HUES48 (cell line): ENCODE results near the gene LGALS9.
"Not testable (repeated sequence)": the region's sequence is repeated elsewhere in the genome, so short reads cannot be mapped to it uniquely, and the experiment has no call there.

Experiments used
- H3K27ac ChIP-seq: one replicate; pipeline ENCODE4 v1.7.0; 2013; ENCODE audit warnings: low read depth, low read length, inconsistent platforms
- H3K27me3 ChIP-seq: 2 replicates; pipeline ENCODE4 v1.6.1; 2013; ENCODE audit warnings: mild to moderate bottlenecking, low read length; ENCODE audit not compliant: control insufficient read depth, insufficient read depth
- H3K36me3 ChIP-seq: 2 replicates; pipeline ENCODE4 v1.6.1; 2013; ENCODE audit warnings: low read length; ENCODE audit not compliant: control insufficient read depth, insufficient read depth
- H3K4me1 ChIP-seq: 2 replicates; pipeline ENCODE4 v1.6.1; 2013; ENCODE audit warnings: mild to moderate bottlenecking, low read length; ENCODE audit not compliant: control insufficient read depth, insufficient read depth
- H3K4me3 ChIP-seq: 2 replicates; pipeline ENCODE4 v1.5.1; 2013; ENCODE audit warnings: mild to moderate bottlenecking, low read depth, low read length
- H3K9ac ChIP-seq: 2 replicates; pipeline ENCODE4 v1.6.1; 2013; ENCODE audit warnings: mild to moderate bottlenecking, low read depth, low read length, moderate library complexity
- H3K9me3 ChIP-seq: 2 replicates; pipeline ENCODE4 v1.6.1; 2013; ENCODE audit warnings: low read length; ENCODE audit not compliant: control insufficient read depth, insufficient read depth

The LGALS9 gene

DNA sequence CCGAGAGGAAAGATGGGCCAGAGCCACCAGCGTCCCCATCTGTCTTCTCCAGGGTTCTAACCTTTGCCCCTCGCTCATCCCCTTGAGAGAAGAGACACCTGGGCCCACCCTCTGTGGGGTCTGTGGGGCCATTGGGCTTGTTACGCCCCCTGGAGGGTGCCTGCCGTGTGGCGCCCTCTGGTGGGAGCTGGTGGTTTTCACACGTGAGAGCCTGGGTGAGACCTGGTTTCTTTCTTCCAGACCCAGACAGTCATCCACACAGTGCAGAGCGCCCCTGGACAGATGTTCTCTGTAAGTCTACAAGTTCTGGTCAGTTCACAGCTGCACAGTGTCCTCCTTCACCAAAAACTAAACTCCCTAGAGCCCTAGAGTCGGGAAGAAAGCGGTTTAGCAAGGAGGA is 14.6 kb downstream of the LGALS9 start:
- not testable (repeated sequence) for H3K4me1 ChIP-seq, H3K9ac ChIP-seq, H3K4me3 ChIP-seq, H3K27ac ChIP-seq, H3K27me3 ChIP-seq, H3K9me3 ChIP-seq, H3K36me3 ChIP-seq

DNA sequence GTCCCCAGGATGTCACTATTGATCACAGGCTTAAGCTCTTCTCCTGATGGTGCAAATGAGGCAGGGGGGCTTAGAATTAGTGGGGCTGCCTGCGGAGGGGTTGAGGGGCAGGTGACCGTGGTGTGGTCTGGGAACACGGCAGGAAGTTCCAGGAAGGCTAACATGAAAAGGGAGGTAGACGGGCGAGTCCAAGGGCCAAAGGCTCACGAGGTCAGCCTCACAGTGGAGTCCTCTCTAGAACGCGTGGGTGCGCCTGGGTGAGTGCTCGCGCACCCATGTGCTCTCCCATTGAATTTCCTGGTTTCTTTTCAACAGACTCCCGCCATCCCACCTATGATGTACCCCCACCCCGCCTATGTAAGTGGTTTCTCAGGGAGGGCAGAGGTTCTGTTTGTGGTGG is 15.2 kb downstream of the LGALS9 start:
- Histone ChIP-seq H3K9me3 (no peaks in the 10 kb centered on the region), H3K36me3 (no peaks in the 10 kb centered on the region), H3K27ac (no peak overlapping the region), H3K4me1 (no peaks in the 10 kb centered on the region), H3K9ac (no peak overlapping the region), H3K27me3 (no peaks in the 10 kb centered on the region), H3K4me3 (no peak overlapping the region)

DNA sequence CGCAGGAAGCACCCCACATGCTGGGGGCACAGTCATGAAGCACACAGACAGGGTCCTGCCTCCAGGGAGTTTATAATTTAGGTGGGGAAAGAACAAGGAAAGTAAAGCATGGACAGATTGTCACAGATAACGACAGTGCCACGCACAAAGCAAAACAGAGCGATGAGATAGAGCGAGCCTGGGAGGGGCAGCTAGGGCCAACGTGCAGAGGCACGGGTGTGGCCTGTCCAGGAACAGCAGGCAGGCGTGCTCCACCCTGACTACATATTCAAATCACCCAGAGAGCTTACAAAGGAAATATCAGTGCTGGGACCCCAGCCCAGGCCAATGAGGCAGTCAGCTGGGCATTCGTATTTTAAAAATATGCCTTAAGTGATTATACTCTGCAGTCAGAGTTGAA is 16.8 kb downstream of the LGALS9 start:
- Histone ChIP-seq H3K36me3 (no peaks in the 10 kb centered on the region), H3K9me3 (no peaks in the 10 kb centered on the region), H3K9ac (no peak overlapping the region), H3K27me3 (no peaks in the 10 kb centered on the region), H3K4me3 (no peak overlapping the region), H3K4me1 (no peaks in the 10 kb centered on the region), H3K27ac (no peak overlapping the region)

DNA sequence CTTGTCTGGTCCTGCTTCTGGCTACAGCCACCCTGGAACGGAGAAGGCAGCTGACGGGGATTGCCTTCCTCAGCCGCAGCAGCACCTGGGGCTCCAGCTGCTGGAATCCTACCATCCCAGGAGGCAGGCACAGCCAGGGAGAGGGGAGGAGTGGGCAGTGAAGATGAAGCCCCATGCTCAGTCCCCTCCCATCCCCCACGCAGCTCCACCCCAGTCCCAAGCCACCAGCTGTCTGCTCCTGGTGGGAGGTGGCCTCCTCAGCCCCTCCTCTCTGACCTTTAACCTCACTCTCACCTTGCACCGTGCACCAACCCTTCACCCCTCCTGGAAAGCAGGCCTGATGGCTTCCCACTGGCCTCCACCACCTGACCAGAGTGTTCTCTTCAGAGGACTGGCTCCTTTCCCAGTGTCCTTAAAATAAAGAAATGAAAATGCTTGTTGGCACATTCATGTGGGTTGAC is 18.2 kb downstream of the LGALS9 start:
- H3K4me3 ChIP-seq, H3K27ac ChIP-seq, H3K4me1 ChIP-seq, H3K27me3 ChIP-seq, H3K9me3 ChIP-seq, H3K9ac ChIP-seq, H3K36me3 ChIP-seq: not testable (repeated sequence)

DNA sequence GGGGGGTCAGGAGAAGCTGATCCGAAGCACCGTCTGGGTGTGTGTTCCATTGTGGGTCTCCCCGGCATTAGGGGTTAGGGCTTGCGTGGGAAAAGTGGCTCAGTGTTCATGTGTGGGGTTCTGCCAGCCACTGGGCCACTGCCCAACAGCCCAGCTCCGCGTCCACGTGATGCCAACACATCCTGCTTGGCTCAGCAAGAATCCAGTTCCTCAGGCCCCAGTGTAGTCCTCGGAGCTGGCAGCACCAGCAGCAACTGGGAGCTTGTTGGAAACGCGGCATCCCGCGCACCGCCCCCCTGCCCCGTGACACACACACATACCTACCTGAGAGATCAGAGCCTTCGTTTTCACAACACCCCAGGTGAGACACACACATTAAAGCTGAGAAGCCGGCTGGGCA is 18.9 kb downstream of the LGALS9 start:
- no peaks in the 10 kb centered on the region for H3K9me3 ChIP-seq
- no peaks in the 10 kb centered on the region for H3K36me3 ChIP-seq
- no peak overlapping the region for H3K9ac ChIP-seq
- H3K27ac ChIP-seq, result no peak overlapping the region
- H3K4me3 ChIP-seq, result no peak overlapping the region
- no peaks in the 10 kb centered on the region for H3K4me1 ChIP-seq
- H3K27me3 ChIP-seq, result no peaks in the 10 kb centered on the region

DNA sequence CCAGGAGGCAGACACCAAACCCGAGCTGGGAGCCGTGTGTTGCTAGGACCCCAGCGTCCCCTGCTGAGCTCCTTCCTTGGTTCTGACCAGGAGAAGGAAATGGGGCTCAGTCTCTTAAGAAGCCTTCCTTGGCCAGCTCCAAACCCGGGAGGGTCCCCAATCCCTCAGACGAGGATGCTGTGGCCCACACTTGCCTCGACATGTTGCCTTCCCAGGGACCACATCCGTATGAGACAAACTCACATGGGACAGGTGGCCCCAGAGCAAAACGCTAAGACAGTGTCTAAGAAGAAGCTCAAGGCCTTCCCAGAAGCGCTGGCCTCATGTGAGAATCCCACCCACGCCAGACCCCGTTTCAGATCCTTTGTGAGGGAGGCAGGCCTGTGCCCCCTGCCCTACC is 19.8 kb downstream of the LGALS9 start:
- Histone ChIP-seq H3K4me1 (no peaks in the 10 kb centered on the region), H3K9ac (no peak overlapping the region), H3K4me3 (no peak overlapping the region), H3K27me3 (no peaks in the 10 kb centered on the region), H3K27ac (no peak overlapping the region), H3K36me3 (no peaks in the 10 kb centered on the region), H3K9me3 (no peaks in the 10 kb centered on the region)

DNA sequence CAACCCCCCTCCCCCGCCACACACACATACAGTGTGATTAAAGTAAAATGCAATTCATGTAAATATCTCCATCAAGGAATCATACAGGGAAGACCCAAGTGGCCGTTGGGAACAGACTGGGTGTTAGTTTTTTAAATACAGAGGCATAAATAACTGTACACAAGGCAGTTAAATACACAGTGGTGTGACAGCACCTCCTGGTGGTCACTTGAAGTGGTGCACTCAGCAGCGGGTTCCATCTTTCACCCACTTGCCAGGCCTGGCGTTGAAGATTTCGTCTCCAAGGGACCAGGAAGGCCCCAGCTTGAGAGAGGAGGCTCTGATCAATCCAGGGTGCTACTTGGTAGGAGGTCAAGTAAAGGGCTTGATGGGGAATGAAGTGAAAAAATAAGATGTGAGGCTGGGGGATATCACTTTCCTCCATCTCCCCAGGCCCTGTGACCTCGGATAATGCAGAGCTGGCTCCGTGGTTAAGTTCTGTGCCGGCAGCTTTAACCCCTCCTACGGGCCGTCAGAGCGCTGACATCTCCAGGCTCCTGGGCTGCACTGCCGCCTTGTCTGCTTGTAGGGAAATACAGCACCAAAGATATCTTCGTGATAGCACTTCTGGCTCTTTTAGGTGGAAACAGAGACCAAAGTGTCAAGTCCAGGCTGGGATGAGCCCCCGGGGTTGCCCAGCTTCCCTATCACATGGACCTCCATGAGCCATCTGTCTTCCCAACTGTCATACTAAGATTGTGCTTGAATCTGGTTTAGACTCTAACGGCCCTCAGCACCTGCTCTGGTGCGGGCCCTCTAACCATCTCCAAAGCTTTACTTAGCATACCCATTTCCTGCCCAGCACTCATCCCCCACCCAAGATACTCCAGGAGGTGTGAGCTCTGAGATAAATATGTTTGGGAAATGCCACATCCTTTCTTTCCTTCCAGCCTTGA is 20.7 kb downstream of the LGALS9 start:
- Histone ChIP-seq H3K36me3 (no peaks in the 10 kb centered on the region), H3K9me3 (no peaks in the 10 kb centered on the region), H3K27me3 (no peaks in the 10 kb centered on the region), H3K27ac (no peak overlapping the region), H3K9ac (no peak overlapping the region), H3K4me1 (no peaks in the 10 kb centered on the region), H3K4me3 (no peak overlapping the region)

DNA sequence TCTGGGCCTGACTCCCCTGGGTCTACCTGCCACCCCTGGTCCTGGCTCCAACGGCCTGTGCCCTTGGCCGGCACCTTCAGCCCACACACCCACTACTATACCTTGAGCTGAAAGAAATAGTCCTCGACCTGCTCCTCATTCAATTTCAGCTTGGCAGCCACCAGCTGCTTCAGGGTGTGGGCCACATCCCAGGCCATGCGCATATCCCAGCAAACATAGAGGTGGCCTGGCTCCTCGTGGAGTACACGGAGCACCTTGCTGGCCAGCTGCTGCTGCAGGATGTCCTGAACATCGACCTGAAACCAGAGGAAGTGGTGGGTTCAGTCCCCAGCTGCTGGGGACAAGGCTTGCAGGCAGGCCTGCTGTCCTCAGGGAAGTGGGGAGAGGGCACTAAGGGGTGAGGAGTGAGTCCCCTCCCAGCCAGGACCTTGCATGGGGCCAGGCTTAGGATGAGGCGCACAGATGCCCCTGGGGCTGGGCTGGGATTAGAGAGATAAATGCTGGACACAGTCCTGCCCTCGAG is 22.5 kb downstream of the LGALS9 start:
- H3K27me3 ChIP-seq, H3K27ac ChIP-seq, H3K4me3 ChIP-seq, H3K4me1 ChIP-seq, H3K9ac ChIP-seq, H3K36me3 ChIP-seq, H3K9me3 ChIP-seq: not testable (repeated sequence)

DNA sequence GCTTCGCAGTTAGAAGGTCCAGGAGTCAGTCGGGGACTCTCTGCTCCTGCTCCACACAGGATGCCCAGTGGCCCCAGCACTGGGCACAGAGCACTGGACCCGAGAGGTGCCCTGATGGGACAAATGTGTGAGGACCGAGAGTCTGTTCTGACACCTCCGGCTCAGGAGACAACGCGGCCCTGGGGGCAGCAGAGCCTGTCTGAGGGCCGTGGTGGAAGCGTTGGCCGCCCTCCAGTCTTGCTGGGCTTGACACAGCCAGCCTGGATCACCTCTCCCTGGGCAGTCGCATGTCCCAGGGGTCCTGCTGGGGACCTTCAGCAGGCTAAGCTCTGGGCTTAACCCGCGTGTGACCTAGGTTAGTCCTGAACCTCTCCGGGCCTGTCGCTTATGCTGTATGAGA is 23.1 kb downstream of the LGALS9 start:
- no peaks in the 10 kb centered on the region for H3K36me3 ChIP-seq
- no peak overlapping the region for H3K4me3 ChIP-seq
- no peak overlapping the region for H3K27ac ChIP-seq
- no peak overlapping the region for H3K9ac ChIP-seq
- H3K4me1 ChIP-seq, result no peaks in the 10 kb centered on the region
- no peaks in the 10 kb centered on the region for H3K9me3 ChIP-seq
- H3K27me3 ChIP-seq, result no peaks in the 10 kb centered on the region

DNA sequence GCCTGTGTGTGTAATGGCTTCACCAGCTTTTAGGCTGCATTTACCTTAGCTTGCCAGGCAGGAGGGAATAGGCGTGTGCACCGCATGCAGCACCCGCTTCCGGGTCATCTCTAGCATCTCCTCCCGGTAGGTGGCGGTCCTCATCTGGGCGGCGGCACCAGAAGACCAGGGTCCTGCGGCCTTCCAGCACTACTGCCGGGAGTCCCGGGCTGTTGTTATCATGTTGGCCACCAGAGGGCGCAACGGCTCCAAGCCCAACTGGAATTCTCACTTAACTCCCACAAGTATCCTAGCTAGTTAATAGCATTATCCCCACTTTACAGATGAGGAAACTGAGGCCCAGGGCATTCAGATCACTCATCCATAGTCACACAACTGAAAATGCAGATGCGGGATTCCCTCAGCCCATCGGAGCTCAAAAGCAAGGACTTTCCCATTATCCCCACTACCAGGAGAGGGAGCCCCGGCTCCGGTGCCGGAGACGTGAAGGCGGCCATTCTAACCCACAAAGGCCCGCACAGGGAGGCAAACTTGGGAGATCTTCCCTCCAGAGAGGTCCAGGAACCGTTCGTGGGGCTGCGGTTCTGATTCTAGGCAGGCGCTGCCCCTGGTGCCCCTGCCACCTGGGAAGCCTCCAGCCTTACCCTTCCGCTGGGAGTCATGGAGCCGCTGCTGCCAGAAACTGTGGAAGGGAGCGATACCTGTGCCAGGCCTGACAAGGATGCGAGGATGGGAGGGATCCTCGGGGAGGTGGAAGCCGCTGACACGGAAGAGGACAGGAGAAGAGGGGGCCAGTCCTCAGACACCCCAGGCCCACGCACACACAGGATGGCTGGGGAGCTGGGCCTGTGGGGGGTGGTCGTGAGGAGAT is 23.9 kb downstream of the LGALS9 start:
- H3K27ac ChIP-seq, result no peak overlapping the region
- no peaks in the 10 kb centered on the region for H3K9me3 ChIP-seq
- no peak overlapping the region for H3K4me3 ChIP-seq
- no peaks in the 10 kb centered on the region for H3K4me1 ChIP-seq
- no peaks in the 10 kb centered on the region for H3K36me3 ChIP-seq
- H3K27me3 ChIP-seq, result no peaks in the 10 kb centered on the region
- H3K9ac ChIP-seq, result no peak overlapping the region
